K562 (cell line): ENCODE data around the gene FILIP1. TPM values are rescaled to one million over a fixed set of nuclear protein-coding genes. Genes with fewer than 3 reads are reported as not detected.
A peak's percentile ranks its signal among the peaks of the same experiment; 100 is the strongest.

Source experiments
- ARID1B ChIP-seq: fragments of 450-650 bp; IDR thresholded peaks from 2 replicates; pipeline ENCODE4 v1.6.1; 2016; ENCODE audit warnings: antibody characterized with exemption, mild to moderate bottlenecking, inconsistent platforms
- FOXK1 ChIP-seq: sonication (generic); formaldehyde crosslinking; IDR thresholded peaks from 2 replicates; pipeline ENCODE4 v1.8.0; 2022; ENCODE audit warnings: missing genetic modification reagents, mild to moderate bottlenecking, borderline replicate concordance
- FOXK2 ChIP-seq, 2 experiments: fragments of 450-650 bp; IDR thresholded peaks in 1 of 2; conservative IDR thresholded peaks in 1 of 2; 2 replicates each; pipeline ENCODE4 v1.6.1; 2016; ENCODE audit warnings: low read depth in 2 of 2, mild to moderate bottlenecking in 1 of 2
- GTF2E2 ChIP-seq: fragments of 200-800 bp; sonication (Bioruptor generic); IDR thresholded peaks from 2 replicates; pipeline ENCODE4 v1.6.1; 2016; ENCODE audit warnings: missing genetic modification characterization, missing compliant biosample characterization
- MEIS2 ChIP-seq: fragments of 450-650 bp; IDR thresholded peaks from 2 replicates; pipeline ENCODE4 v1.6.1; 2014; ENCODE audit warnings: mild to moderate bottlenecking; ENCODE audit not compliant: partially characterized antibody
- MYC ChIP-seq, 2 experiments: fragments of 250-450 bp in 1 of 2; sonication (Bioruptor Pico) in 1 of 2; IDR thresholded peaks; 2 replicates each; pipeline versions ENCODE4 v1.5.1 to v1.6.1; 2012 to 2021; ENCODE audit warnings: low read depth in 2 of 2, borderline replicate concordance in 1 of 2, improper control_type of control experiment in 1 of 2, low read length in 1 of 2, mild to moderate bottlenecking in 1 of 2, moderate library complexity in 1 of 2
- POLR2A ChIP-seq: fragments of 450-650 bp; conservative IDR thresholded peaks from 2 replicates; pipeline ENCODE4 v1.6.1; 2016
- PTRF ChIP-seq: fragments of 450-650 bp; IDR thresholded peaks from 2 replicates; pipeline ENCODE4 v1.6.1; 2016; ENCODE audit warnings: mild to moderate bottlenecking, missing genetic modification characterization, missing compliant biosample characterization
- SIN3B ChIP-seq: fragments of 450-650 bp; IDR thresholded peaks from 2 replicates; pipeline ENCODE4 v1.6.1; 2017; ENCODE audit warnings: low read depth, mild to moderate bottlenecking, moderate library complexity
- SMARCE1 ChIP-seq: fragments of 450-650 bp; IDR thresholded peaks from 2 replicates; pipeline ENCODE4 v1.7.1; 2016; ENCODE audit warnings: mild to moderate bottlenecking
- TEAD1 ChIP-seq, 2 experiments: fragments of 450-650 bp in 1 of 2; sonication (generic) in 1 of 2; formaldehyde crosslinking; IDR thresholded peaks; 2 replicates each; pipeline versions ENCODE4 v1.4.0 to v1.8.0; 2020 to 2022; ENCODE audit warnings: mild to moderate bottlenecking in 2 of 2, missing genetic modification reagents in 1 of 2
- XRCC5 ChIP-seq: fragments of 200-400 bp; formaldehyde crosslinking; IDR thresholded peaks from 2 replicates; pipeline ENCODE4 v1.6.1; 2017; ENCODE audit warnings: low read depth, mild to moderate bottlenecking, low read length
- ZBTB7A ChIP-seq: IDR thresholded peaks from 2 replicates; pipeline ENCODE4 v1.6.1; 2011; ENCODE audit warnings: low read depth, mild to moderate bottlenecking, low read length, moderate library complexity, borderline replicate concordance; ENCODE audit not compliant: control insufficient read depth
- ZBTB8A ChIP-seq: fragments of 450-650 bp; IDR thresholded peaks from 2 replicates; pipeline ENCODE4 v1.6.1; 2018; ENCODE audit warnings: mild to moderate bottlenecking, moderate library complexity; ENCODE audit not compliant: partially characterized antibody
- ZNF41 ChIP-seq: fragments of 250-450 bp; sonication (Bioruptor Pico); conservative IDR thresholded peaks from 2 replicates; pipeline ENCODE4 v1.4.0; 2020; ENCODE audit warnings: mild to moderate bottlenecking
- ZNF584 ChIP-seq: fragments of 200-800 bp; sonication (Bioruptor generic); IDR thresholded peaks from 2 replicates; pipeline ENCODE4 v1.6.1; 2016; ENCODE audit warnings: low read depth, mild to moderate bottlenecking, missing genetic modification characterization, missing compliant biosample characterization
- ZNF668 ChIP-seq: fragments of 250-450 bp; sonication (Bioruptor Pico); IDR thresholded peaks from 2 replicates; pipeline ENCODE4 v1.8.0; 2022; ENCODE audit warnings: mild to moderate bottlenecking, inconsistent platforms
- polyA plus RNA-seq, 8 experiments: library from polyadenylated mRNA; depleted of rRNA in 4 of 8; stranded (reverse) in 5 of 8; unstranded in 3 of 8; fragments of >200 nt; fragmentation: Nextera tagmentation in 2 of 8; fragmentation: Illumina TruSeq in 1 of 8; extraction: Ambion mirVana in 2 of 8; extraction: Trizol in 1 of 8; gene quantifications; 2 replicates each; pipeline versions ENCODE4 v1.2.1 to v1.2.3, GENCODE V29; 2011 to 2014; ENCODE audit warnings: inconsistent platforms in 1 of 8, missing spikeins in 1 of 8
- total RNA-seq, 7 experiments: library from RNA; depleted of rRNA in 6 of 7; stranded (reverse); fragments of >200 nt in 6 of 7; fragmentation: Illumina TruSeq in 2 of 7; extraction: Trizol in 2 of 7; gene quantifications; 2 replicates each; pipeline versions ENCODE4 v1.2.1 to v1.2.3, GENCODE V29; 2011 to 2021; ENCODE audit warnings: low replicate concordance in 1 of 7
- TF ChIP-seq, protein P1 (sequence below): fragments of 250-450 bp; sonication (Bioruptor Pico); IDR thresholded peaks from 2 replicates; pipeline ENCODE4 v1.5.0; 2020; ENCODE audit warnings: mild to moderate bottlenecking
- TF ChIP-seq, protein P2 (sequence below): fragments of 450-650 bp; IDR thresholded peaks from 2 replicates; pipeline ENCODE4 v1.6.1; 2016; ENCODE audit warnings: antibody characterized with exemption
- TF ChIP-seq, protein P3 (sequence below): fragments of 450-650 bp; formaldehyde crosslinking; IDR thresholded peaks from 2 replicates; pipeline ENCODE4 v1.4.0; 2020; ENCODE audit warnings: mild to moderate bottlenecking, moderate library complexity
- TF ChIP-seq, protein P4 (sequence below): fragments of 250-450 bp; sonication (Bioruptor Pico); IDR thresholded peaks from 2 replicates; pipeline ENCODE4 v1.8.0; 2022; ENCODE audit warnings: inconsistent platforms, mild to moderate bottlenecking, moderate library complexity, borderline replicate concordance
- TF ChIP-seq, protein P5 (sequence below), 2 experiments: fragments of 450-650 bp in 1 of 2; sonication (generic) in 1 of 2; formaldehyde crosslinking; conservative IDR thresholded peaks; 2 replicates each; pipeline versions ENCODE4 v1.4.0 to v1.8.1; 2020 to 2022; ENCODE audit warnings: mild to moderate bottlenecking in 1 of 2, missing genetic modification reagents in 1 of 2

FILIP1 gene
- total and polyA plus RNA-seq, 9 of the 15 experiments (the other 6 are each of a cell fraction or from before 2014, with no cell fraction given), result 0.03 to 0.25 (median 0.10) TPM; not detected in 1

DNA sequence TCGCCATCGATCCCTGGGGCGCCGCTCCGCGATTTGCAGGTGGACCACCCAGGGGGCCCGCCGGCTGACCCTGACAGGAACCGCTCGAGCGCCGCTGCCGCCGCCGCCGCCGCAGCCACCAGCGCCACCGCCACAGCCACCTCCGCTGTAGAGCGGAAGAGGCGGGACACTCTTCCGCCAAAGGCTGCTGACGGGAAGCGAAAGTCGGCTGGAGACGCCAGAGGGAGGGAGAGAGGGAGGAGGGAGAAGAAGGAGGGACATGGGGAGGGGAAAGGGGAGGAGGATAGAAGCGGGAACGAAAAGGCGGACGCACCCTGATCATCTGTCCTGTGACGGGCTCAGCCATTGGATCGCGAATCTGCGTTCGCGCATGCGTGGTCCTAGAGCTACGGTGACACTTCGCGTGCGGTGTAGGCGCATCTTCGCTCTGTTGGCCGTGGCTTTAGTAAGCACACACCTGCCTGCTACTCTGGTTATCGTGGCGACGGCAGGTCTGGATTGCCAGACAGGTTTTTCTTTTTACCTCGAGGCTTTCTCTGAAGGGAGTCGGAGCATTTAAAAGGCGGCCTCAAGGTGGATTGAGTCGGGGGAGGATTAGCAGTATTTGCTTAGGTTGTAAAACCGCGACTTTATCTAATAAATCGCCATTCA, 208.8 kb downstream of the FILIP1 start, which contains the start of gene TMEM30A (continued):
- peak; percentile 66 for TF ChIP-seq MEIS2
- peak; percentile 66; the same call in 1 of the 2 replicates for TF ChIP-seq XRCC5
- TF ChIP-seq TEAD1 (CRISPR knock-in tag; IDR thresholded peaks at IDR 0.05), result no peak
- 0 out of 2 replicates have a peak, but pooled peaks have one; percentile 69 for TF ChIP-seq ZBTB7A
- TF ChIP-seq ZNF584 (CRISPR knock-in tag), result no peak
- TF ChIP-seq, protein P1, sequence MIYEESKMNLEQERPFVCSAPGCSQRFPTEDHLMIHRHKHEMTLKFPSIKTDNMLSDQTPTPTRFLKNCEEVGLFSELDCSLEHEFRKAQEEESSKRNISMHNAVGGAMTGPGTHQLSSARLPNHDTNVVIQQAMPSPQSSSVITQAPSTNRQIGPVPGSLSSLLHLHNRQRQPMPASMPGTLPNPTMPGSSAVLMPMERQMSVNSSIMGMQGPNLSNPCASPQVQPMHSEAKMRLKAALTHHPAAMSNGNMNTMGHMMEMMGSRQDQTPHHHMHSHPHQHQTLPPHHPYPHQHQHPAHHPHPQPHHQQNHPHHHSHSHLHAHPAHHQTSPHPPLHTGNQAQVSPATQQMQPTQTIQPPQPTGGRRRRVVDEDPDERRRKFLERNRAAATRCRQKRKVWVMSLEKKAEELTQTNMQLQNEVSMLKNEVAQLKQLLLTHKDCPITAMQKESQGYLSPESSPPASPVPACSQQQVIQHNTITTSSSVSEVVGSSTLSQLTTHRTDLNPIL (CRISPR knock-in tag), result no peak
- TF ChIP-seq, protein P2, sequence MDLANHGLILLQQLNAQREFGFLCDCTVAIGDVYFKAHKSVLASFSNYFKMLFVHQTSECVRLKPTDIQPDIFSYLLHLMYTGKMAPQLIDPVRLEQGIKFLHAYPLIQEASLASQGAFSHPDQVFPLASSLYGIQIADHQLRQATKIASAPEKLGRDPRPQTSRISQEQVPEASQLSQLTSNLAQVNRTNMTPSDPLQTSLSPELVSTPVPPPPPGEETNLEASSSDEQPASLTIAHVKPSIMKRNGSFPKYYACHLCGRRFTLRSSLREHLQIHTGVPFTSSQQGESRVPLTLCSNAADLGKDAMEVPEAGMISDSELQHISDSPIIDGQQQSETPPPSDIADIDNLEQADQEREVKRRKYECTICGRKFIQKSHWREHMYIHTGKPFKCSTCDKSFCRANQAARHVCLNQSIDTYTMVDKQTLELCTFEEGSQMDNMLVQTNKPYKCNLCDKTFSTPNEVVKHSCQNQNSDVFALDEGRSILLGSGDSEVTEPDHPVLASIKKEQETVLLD, result peak; percentile 87
- TF ChIP-seq MYC (IDR thresholded peaks at IDR 0.05; ENCODE audit: low read depth, low read length), result no peak; the same call in none of the 2 replicates
- TF ChIP-seq MYC (CRISPR knock-in tag; IDR thresholded peaks at IDR 0.05; ENCODE audit: borderline replicate concordance, low read depth), result no peak
- peak; percentile 56 for TF ChIP-seq SIN3B
- no peak for TF ChIP-seq ARID1B
- no peak for TF ChIP-seq PTRF (tag)
- TF ChIP-seq, protein P3, sequence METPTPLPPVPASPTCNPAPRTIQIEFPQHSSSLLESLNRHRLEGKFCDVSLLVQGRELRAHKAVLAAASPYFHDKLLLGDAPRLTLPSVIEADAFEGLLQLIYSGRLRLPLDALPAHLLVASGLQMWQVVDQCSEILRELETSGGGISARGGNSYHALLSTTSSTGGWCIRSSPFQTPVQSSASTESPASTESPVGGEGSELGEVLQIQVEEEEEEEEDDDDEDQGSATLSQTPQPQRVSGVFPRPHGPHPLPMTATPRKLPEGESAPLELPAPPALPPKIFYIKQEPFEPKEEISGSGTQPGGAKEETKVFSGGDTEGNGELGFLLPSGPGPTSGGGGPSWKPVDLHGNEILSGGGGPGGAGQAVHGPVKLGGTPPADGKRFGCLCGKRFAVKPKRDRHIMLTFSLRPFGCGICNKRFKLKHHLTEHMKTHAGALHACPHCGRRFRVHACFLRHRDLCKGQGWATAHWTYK (CRISPR knock-in tag), result peak; percentile 35
- peak; percentile 83 to 84 for TF ChIP-seq FOXK2 (conservative IDR thresholded peaks at IDR 0.05 in 1 of 2, IDR thresholded peaks at IDR 0.05 in 1 of 2; ENCODE audit: low read depth in 2 of 2)
- TF ChIP-seq POLR2A, result peak; percentile 92
- TF ChIP-seq ZBTB8A, result no peak
- TF ChIP-seq, protein P4, sequence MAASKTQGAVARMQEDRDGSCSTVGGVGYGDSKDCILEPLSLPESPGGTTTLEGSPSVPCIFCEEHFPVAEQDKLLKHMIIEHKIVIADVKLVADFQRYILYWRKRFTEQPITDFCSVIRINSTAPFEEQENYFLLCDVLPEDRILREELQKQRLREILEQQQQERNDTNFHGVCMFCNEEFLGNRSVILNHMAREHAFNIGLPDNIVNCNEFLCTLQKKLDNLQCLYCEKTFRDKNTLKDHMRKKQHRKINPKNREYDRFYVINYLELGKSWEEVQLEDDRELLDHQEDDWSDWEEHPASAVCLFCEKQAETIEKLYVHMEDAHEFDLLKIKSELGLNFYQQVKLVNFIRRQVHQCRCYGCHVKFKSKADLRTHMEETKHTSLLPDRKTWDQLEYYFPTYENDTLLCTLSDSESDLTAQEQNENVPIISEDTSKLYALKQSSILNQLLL (CRISPR knock-in tag), result no peak
- TF ChIP-seq, protein P5, sequence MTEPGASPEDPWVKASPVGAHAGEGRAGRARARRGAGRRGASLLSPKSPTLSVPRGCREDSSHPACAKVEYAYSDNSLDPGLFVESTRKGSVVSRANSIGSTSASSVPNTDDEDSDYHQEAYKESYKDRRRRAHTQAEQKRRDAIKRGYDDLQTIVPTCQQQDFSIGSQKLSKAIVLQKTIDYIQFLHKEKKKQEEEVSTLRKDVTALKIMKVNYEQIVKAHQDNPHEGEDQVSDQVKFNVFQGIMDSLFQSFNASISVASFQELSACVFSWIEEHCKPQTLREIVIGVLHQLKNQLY (CRISPR knock-in tag; conservative IDR thresholded peaks at IDR 0.05), result no peak
- TF ChIP-seq ZNF668 (CRISPR knock-in tag), result no peak
- 0 out of 2 replicates have a peak, but pooled peaks have one; percentile 58 for TF ChIP-seq GTF2E2 (tag)
- TF ChIP-seq ZNF41 (CRISPR knock-in tag), result no peak
- TF ChIP-seq FOXK1 (CRISPR knock-in tag), result no peak
- 0 out of 2 replicates have a peak, but pooled peaks have one; percentile 13 for TF ChIP-seq SMARCE1
